GM18526 (cell line): ENCODE measurements around the gene GRAP2.

Experiments
- POLR2A ChIP-seq: IDR thresholded peaks from 3 replicates; pipeline ENCODE4 v1.6.1; 2011; ENCODE audit not compliant: insufficient read length; ENCODE audit errors: extremely low read depth

The GRAP2 gene

DNA sequence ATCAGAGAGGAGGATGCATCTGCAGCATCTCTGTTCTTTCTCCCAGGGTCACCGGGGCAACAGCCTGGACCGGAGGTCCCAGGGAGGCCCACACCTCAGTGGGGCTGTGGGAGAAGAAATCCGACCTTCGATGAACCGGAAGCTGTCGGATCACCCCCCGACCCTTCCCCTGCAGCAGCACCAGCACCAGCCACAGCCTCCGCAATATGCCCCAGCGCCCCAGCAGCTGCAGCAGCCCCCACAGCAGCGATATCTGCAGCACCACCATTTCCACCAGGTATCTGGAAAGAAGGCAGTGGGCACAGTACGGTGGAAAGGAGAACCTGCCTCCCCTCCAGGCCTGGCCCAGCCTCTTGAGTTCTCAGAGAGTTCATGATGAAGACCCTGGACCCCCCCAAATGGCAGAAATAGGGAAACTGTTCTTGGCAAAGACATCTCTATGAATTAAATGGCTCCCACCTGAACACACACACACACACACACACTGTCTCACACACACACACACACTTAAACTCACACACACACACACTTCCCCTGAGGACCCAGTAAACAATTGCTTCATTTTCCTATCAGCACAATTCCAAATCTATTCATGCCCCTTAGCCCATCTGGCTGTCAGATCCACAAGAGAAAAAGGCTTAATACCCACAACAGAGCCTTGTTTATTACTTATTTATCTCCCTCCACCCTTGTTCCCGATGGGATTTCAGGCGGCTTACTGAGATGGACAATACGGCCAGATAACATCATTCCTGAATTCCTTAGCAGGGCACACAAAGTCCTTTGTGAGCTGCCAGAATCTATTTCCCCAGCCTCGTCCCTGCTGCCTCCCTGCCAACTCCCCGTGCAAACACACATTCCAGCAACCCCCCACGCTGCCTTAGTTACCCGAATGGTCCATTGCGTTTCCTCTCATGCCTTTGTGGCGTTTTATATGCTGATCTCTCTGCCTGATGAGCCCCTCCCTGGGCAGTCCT lies 67.4 kb downstream of the GRAP2 start:
- no peak for TF ChIP-seq POLR2A

DNA sequence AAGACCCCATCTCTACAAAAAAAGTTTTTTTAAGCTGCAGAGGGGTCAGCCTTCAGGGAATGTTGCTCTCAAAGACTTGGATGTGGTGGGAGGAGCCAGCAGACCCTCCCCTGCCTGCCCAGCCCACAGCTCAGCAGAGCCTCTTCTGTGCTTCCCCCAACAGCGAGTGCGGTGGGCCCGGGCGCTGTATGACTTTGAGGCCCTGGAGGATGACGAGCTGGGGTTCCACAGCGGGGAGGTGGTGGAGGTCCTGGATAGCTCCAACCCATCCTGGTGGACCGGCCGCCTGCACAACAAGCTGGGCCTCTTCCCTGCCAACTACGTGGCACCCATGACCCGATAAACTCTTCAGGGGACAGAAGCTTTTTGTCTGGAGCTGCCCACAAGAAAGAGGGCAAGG lies 69.9 kb downstream of the GRAP2 start:
- TF ChIP-seq POLR2A, result no peak

GRCh38 chr22:39972641-39973040 lies 71.8 kb downstream of the GRAP2 start:
- no peak for TF ChIP-seq POLR2A

- no peak for TF ChIP-seq POLR2A
These were observed 72.8 kb downstream of the GRAP2 start for GRCh38 chr22:39973656-39974055.

- no peak for TF ChIP-seq POLR2A
These were observed 73.2 kb downstream of the GRAP2 start for GRCh38 chr22:39974065-39974464.

GRCh38 chr22:39979048-39979447 lies 78.2 kb downstream of the GRAP2 start:
- no peak for TF ChIP-seq POLR2A

DNA sequence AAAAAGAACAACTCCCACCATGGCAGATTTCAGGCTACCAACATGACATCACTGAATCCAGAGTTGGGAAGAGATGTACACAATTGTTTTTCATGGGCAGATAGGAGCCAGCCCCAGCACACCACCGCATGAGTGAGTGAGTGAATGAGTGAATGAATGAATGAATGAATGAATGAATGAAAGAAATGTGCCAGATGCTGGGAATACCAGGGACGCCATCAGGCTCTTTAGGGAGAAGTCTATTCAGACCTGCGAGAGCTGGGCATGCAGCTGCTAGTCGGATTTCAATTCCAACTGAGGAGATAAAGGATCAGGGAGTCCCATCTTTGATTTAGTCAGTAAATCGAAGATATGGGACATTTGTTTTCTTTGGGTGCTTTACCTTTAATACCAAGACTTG lies 78.6 kb downstream of the GRAP2 start:
- TF ChIP-seq POLR2A, result no peak

- TF ChIP-seq POLR2A, result no peak
These were observed 79.7 kb downstream of the GRAP2 start for GRCh38 chr22:39980596-39980995.

- TF ChIP-seq POLR2A, result no peak
These were observed 82.5 kb downstream of the GRAP2 start for GRCh38 chr22:39983346-39983745.

- TF ChIP-seq POLR2A, result no peak
These were observed 83.1 kb downstream of the GRAP2 start for GRCh38 chr22:39984006-39984405.

DNA sequence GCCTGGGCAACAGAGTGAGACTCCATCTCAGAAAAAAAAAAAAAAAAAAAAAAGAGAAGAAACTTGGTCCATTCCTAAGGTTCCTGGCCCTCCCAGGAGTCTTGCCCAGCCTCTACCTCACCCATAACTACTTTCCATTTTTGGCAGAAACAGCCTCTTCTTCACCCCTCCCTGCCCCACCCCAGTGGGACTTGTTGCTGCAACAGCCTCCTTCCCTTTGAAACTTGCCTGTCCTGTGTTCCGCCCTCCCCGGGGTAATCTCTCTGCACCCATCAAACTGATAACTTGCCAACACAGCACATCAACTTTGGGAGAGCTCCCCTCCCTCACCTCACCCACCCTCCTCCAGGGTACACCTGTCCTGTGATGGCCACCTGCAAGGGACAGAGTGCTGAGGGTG lies 83.9 kb downstream of the GRAP2 start:
- no peak for TF ChIP-seq POLR2A

GRCh38 chr22:39985383-39986035 lies 84.6 kb downstream of the GRAP2 start:
- no peak for TF ChIP-seq POLR2A

- no peak for TF ChIP-seq POLR2A
These were observed 87.7 kb downstream of the GRAP2 start for GRCh38 chr22:39988386-39989114.

DNA sequence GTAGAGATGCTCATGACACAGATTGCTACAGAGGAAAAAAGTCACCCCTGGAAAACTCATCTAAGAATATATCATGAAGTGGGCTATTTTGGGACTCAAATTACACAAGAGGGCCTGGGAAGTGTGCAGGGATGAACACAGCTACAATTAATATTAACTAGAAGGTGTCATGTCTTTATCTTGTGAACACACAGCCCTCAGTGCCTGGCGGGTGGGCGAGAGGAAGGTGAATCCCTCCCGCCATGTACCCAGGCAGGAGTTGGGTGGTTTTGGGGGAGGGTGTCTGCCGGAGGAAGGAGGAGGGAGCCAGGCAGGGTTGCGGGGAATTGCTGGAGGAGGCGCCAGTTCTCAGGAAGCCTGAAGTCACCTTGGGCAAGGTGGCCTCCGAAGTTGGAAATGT lies 88.7 kb downstream of the GRAP2 start:
- TF ChIP-seq POLR2A, result no peak

DNA sequence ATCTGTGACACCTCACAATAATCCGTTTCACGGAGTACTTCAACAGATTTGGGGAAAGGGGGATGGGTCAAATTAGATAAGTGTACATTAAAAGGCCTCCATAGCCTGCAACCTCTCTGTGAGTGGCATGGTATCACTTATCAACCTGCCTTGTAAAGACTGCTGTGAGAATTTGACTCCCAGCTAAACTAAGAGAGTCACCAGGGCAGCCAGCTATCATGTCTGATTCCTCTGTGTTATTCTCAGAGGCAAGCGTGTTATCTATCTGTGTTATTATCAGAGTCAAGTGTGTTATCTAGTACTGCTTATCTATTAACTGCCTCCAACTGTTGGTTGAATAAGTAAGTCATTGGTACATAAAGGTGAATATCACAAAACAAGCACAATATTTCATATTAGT lies 89.8 kb downstream of the GRAP2 start:
- no peak for TF ChIP-seq POLR2A

DNA sequence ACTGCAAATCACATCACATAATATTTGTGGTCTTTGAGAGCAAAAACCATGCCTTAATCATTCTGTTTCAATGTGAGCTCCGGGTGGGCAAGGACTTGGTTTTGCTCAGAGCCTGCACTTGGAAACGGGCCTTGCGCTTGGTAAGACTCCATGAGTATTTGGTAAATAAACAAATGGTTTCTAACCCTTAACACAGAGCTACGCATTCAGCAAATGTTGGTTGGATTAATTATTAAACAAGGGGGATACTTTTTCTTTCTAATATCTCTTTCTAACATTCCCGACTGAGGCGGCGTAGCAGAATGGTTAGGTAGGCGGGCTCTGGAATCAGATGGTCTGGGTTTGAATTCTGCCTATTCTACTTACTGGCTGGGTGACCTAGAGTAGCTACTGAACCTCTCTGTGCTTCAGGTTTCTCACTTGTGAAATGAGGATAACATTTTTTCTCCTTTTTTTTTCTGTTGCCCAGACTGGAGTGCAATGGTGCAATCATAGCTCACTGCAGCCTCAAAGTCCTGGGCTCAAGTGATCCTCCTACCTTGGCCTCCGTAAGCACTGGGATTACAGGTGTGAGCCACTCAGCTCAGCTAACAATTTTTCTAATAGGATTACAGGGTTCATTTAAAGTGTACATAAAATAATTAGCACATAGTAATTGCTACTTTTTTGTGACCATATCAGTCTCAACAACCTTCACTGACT lies 90.4 kb downstream of the GRAP2 start:
- no peak for TF ChIP-seq POLR2A
